ENCODE measurements around the gene PHLDB2.
A peak's percentile ranks its signal among the peaks of the same experiment; 100 is the strongest.

The PHLDB2 gene

GRCh38 chr3:111956449-111956848, 97.4 kb downstream of the PHLDB2 start:
- no peak for DNase-seq (ENCODE audit: extremely low read depth, low read depth)
- H3K4me3 ChIP-seq (replicated peaks; ENCODE audit: low read depth, low read length) = no peak overlapping the region
- TF ChIP-seq CTCF (IDR thresholded peaks at IDR 0.05; ENCODE audit: low read depth, low read length, missing control alignments) = no peak

GRCh38 chr3:111956995-111957734, 98.1 kb downstream of the PHLDB2 start:
- H3K4me3 ChIP-seq (replicated peaks; ENCODE audit: low read depth, low read length) = no peak overlapping the region
- DNase-seq (ENCODE audit: extremely low read depth, low read depth) = no peak
- TF ChIP-seq CTCF (IDR thresholded peaks at IDR 0.05; ENCODE audit: low read depth, low read length, missing control alignments) = no peak

GRCh38 chr3:111961461-111962164, 102.5 kb downstream of the PHLDB2 start:
- DNase-seq (ENCODE audit: extremely low read depth, low read depth) = peak; percentile 36

GRCh38 chr3:111963424-111963823, 104.4 kb downstream of the PHLDB2 start:
- no peak for DNase-seq (ENCODE audit: extremely low read depth, low read depth)
- H3K4me3 ChIP-seq (replicated peaks; ENCODE audit: low read depth, low read length) = no peak overlapping the region
- TF ChIP-seq CTCF (IDR thresholded peaks at IDR 0.05; ENCODE audit: low read depth, low read length, missing control alignments) = no peak

More at GRCh38 chr3:111961461-111962164, 102.5 kb downstream of the PHLDB2 start:
- no peak for TF ChIP-seq CTCF (IDR thresholded peaks at IDR 0.05; ENCODE audit: low read depth, low read length, missing control alignments)
- no peak overlapping the region for H3K4me3 ChIP-seq (replicated peaks; ENCODE audit: low read depth, low read length)

- no peak for TF ChIP-seq CTCF (IDR thresholded peaks at IDR 0.05; ENCODE audit: low read depth, low read length, missing control alignments)
- no peak overlapping the region for H3K4me3 ChIP-seq (replicated peaks; ENCODE audit: low read depth, low read length)
- no peak for DNase-seq (ENCODE audit: extremely low read depth, low read depth)
These were observed 106.4 kb downstream of the PHLDB2 start for GRCh38 chr3:111965484-111965883.

GRCh38 chr3:111967068-111967467, 108.0 kb downstream of the PHLDB2 start:
- no peak overlapping the region for H3K4me3 ChIP-seq (replicated peaks; ENCODE audit: low read depth, low read length)
- TF ChIP-seq CTCF (IDR thresholded peaks at IDR 0.05; ENCODE audit: low read depth, low read length, missing control alignments) = no peak

More at GRCh38 chr3:111967068-111967467, 108.0 kb downstream of the PHLDB2 start:
- no peak for DNase-seq (ENCODE audit: extremely low read depth, low read depth)
